GM12892 (cell line): Measurements from ENCODE around the gene CELF1.

Experiments
- POLR2A ChIP-seq: IDR thresholded peaks from 2 replicates; pipeline ENCODE4 v1.6.1; 2011; ENCODE audit warnings: low read depth, low read length, control low read depth
- POLR2AphosphoS5 ChIP-seq: IDR thresholded peaks from 2 replicates; pipeline ENCODE4 v1.6.1; 2011; ENCODE audit warnings: low read depth, low read length, control low read depth

DNA sequence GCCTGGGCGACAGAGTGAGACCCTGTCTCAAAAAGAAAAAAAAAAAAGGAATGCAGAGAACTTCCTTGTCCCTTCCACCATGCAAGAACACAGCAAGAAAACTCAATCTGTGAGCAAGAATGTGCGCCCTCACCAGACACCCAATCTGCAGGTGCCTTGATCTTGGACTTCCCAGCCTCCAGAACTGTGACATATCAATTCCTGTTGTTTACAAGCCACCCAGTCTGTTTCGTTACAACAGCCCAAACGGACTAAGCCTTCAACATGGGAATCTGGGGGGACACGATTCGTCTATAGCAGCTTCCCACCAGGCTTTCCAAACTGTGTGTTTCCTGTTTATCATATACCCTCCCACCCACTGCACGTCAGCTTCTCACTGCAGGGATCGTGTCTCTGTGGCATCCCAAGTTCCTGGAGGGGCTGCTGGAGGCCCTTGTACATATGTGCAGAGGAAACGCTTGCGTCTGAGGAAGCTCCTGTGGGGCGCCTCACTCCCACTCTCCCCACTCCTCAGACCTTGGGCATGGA lies 115.7 kb downstream of the CELF1 start:
- TF ChIP-seq POLR2AphosphoS5 (no peak), POLR2A (no peak)
